HG03342 (cell line): ENCODE data around the gene WAPL.
"Not testable (repeated sequence)": the region's sequence is repeated elsewhere in the genome, so short reads cannot be mapped to it uniquely, and the experiment has no call there.

Experiments used
- ATAC-seq: cut with Tn5 transposase; IDR thresholded peaks from one replicate; pipeline ENCODE4 v1.9.1; 2021; ENCODE audit warnings: mild to moderate bottlenecking, moderate library complexity; ENCODE audit not compliant: unreplicated experiment

WAPL gene

GRCh38 chr10:86521678-86522509, at the start of gene WAPL:
TSS of gene WAPL (minus strand) at chr10:86521792. CDS start at chr10:86518069, 3,723 bp downstream.
- peak; percentile 95 for ATAC-seq

- ATAC-seq, result no peak
Observed at GRCh38 chr10:86569335-86569734, 47.7 kb upstream of the WAPL start.

DNA sequence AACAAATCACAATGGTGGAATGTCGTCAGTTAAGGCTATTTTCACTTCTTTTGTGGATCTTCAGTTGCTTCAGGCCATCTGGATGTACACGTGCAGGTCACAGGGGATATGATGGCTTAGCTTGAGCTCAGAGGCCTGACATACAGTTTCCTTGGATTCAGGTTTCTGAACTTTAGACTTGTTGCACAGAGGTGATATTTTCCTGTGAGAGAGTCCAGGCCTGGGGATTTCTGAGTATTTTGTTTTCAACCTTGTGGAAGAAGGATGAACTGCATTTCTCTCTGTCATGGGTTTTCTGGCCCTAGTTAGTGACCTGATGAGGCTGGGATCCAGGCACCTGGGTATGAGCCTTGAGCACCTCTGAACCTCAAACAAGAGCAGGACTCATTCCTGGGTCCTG, 44.9 kb upstream of the WAPL start:
- ATAC-seq, result not testable (repeated sequence)

DNA sequence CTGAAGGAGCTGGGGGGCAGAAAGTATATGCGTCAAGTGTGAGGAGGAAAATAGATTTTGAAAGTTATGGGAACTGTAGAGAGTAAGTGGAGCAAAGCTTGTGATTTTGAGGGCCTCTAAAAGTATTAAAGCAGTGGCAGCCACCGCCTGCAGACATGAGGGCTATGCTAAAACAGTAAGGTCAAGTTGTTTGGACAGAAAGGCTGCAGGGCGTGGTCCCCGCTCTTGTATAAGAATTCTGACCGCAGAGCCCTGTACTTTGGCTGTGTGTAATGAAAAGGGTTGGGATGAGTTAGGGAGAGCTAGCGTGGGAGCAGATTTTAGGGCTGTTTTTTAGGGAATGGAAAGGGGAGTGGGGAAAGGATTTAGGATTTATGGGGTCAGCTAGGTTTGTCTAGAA, 41.7 kb upstream of the WAPL start:
- ATAC-seq, result not testable (repeated sequence)

GRCh38 chr10:86558695-86559094, 37.1 kb upstream of the WAPL start:
- not testable (repeated sequence) for ATAC-seq

- ATAC-seq, result no peak
Observed at GRCh38 chr10:86556933-86557649, 35.5 kb upstream of the WAPL start.

DNA sequence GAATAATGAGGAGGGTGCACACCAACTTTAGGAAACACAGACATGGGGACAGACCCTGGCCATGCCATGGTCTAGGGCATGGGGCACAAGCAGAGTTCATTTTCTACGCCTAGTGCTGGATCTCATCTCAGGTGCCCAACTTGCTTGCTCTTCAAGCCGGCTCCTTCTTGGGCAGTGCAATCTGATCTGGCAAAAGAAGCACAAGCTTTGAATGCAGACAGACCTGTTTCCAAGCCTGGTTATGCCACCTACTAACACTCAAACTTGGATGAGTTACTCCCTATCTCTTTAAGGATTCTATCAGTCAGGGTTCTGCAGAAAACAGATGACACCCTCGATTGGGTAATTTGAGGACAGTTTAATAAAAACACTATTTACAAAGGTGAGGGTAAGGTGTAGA, 34.9 kb upstream of the WAPL start:
- no peak for ATAC-seq

- no peak for ATAC-seq
Observed at GRCh38 chr10:86553639-86554038, 32.0 kb upstream of the WAPL start.

GRCh38 chr10:86553213-86553612, 31.6 kb upstream of the WAPL start:
- no peak for ATAC-seq

- no peak for ATAC-seq
Observed at GRCh38 chr10:86547296-86547695, 25.7 kb upstream of the WAPL start.

DNA sequence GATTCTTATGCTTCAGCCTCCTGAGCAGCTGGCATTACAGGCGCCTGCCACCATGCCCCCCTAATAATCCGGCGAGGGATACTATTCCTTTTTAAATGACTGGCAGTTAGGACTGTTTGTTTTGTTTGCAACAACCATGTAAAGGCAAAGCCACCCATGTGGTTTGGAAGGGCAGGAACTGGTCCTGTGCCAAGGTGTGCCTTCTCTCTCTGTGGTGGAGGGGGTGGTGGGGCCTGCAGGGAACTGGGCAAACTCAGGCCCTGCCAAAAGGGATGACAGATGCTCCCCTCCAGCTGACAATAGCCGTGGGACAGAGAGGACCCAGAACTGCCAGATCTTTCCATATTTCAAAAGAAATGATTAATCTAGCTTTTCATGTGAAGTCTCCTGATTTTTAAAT, 23.5 kb upstream of the WAPL start:
- no peak for ATAC-seq

- no peak for ATAC-seq
Observed at GRCh38 chr10:86540016-86540415, 18.4 kb upstream of the WAPL start.

- ATAC-seq, result no peak
Observed at GRCh38 chr10:86538547-86538946, 17.0 kb upstream of the WAPL start.

GRCh38 chr10:86538040-86538439, 16.4 kb upstream of the WAPL start:
- not testable (repeated sequence) for ATAC-seq

DNA sequence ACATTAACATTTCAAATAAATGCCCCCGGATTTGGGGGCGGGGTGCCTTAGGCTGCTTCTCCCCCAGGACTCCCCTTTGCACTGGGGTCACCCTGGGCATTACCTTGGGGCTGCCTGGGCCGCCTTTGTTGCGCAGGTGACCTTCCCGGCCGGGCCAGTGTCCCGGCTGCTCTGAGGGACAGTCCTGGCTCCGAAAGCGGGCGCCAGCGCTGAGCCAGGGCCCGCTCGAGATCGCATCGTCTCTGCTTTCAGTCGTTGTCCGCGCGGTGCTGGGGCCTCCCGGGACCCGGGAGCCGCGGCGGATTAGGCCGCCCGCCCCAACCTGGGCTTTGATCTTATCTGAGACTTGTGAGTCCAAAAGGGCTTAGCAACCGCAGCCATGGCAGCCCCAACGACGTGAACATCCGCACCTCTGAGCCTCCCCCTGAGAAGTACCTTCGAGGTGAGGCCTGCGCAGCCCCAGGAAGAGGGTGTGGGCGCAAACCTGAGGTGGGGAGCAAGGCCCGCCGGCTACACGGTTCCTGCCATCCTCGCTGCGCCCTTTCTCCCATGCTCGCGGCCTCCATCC, 14.8 kb upstream of the WAPL start:
- no peak for ATAC-seq

DNA sequence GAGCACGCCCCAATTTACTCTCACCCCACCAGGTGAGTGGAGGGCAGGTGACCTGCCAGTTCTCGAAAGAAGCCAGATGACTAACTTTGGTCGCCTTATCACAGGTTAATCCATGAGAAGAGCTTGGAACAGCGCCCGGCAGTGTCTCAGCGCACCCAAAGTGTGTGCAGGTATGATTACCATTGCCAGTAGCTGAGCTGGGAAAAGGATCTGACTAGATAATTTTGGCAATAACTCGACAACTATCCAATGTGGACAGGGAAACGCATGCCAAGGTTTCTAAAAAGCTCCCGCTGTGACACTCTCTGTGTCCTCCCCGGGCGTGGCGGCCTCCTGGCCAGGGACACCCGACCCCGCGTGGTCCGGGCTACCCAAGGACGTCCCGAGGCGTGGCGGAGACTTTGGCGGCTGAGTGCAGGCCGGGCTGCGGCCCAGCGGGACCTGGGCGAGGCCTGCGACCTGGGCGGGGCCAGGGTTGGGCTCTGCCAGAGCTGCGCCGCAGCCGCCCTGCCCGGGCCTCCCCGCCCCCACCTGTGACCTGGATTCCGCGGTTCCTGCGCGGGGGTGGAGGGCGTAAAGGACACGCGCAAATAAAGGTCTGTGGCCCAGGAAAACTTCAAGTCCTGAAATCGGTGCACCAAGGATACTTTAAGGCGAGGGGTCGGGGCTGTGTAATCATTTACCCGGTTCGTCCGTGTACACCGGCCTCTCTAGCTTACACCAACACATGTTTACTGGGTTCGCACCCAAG, 13.7 kb upstream of the WAPL start:
- ATAC-seq, result peak; percentile 37

- no peak for ATAC-seq
Observed at GRCh38 chr10:86533328-86533727, 11.7 kb upstream of the WAPL start.

GRCh38 chr10:86528736-86529135, 7.1 kb upstream of the WAPL start:
- not testable (repeated sequence) for ATAC-seq

DNA sequence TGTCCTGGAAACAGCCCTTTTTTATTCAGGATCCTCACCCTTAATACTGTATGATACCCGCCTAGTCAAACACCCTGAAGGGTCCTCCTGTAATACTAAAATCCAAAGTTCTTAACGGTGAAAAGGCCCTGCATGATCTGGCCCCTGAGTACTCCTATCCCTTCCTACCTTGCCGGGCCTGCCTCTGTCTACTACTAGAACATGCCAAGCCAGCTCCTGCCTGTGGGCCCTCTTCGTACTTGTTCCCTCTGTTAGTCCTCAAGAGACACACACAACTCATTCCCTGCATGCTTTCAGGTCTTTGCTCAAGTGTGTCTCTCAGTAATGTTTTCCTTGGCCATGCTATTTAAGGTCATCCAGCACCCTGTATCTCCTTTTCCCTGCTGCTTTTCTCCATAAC, 5.0 kb upstream of the WAPL start:
- ATAC-seq, result no peak

- ATAC-seq, result not testable (repeated sequence)
Observed at GRCh38 chr10:86525713-86526112, 4.1 kb upstream of the WAPL start.
